Kidney glomerular epithelial cell (primary cell): ENCODE results near the gene SPINT1.
A peak's percentile ranks its signal among the peaks of the same experiment; 100 is the strongest.

ENCODE experiments used
- DNase-seq: peaks from one replicate; lab custom pipeline; 2025; lab: John Stamatoyannopoulos, UW

Gene SPINT1

GRCh38 chr15:40892447-40893012, 48.7 kb downstream of the SPINT1 start:
- no peak for DNase-seq

GRCh38 chr15:40893019-40893670, 49.3 kb downstream of the SPINT1 start:
- no peak for DNase-seq

GRCh38 chr15:40893733-40894680, 50.2 kb downstream of the SPINT1 start, which contains the start of gene VPS18:
TSS of gene VPS18 (plus strand) at chr15:40894450. CDS start at chr15:40894769, 319 bp downstream.
- DNase-seq, result peak; percentile 98

GRCh38 chr15:40894681-40895448, 51.0 kb downstream of the SPINT1 start:
- DNase-seq, result peak; percentile 58

GRCh38 chr15:40899536-40900207, 55.8 kb downstream of the SPINT1 start:
- DNase-seq, result no peak

GRCh38 chr15:40900256-40901052, 56.6 kb downstream of the SPINT1 start:
- no peak for DNase-seq

- no peak for DNase-seq
Measured at GRCh38 chr15:40901053-40901443, 57.2 kb downstream of the SPINT1 start.

- DNase-seq, result no peak
Measured at GRCh38 chr15:40902605-40903561, 59.0 kb downstream of the SPINT1 start.

- no peak for DNase-seq
Measured at GRCh38 chr15:40904552-40905201, 60.8 kb downstream of the SPINT1 start.

GRCh38 chr15:40906091-40906990, 62.5 kb downstream of the SPINT1 start:
- peak; percentile 91 for DNase-seq

GRCh38 chr15:40906991-40907802, 63.3 kb downstream of the SPINT1 start:
- DNase-seq, result no peak
